Measurements from ENCODE around the gene DYTN.

DYTN gene

GRCh38 chr2:206665251-206665650, 52.9 kb downstream of the DYTN start:
- peaks cover 11% of the 10 kb centered on the region for H3K27me3 Mint-ChIP-seq
- H3K4me1 Mint-ChIP-seq (ENCODE audit: low read depth), result no peaks in the 10 kb centered on the region
- H3K9me3 Mint-ChIP-seq (ENCODE audit: low read depth), result no peaks in the 10 kb centered on the region
- H3K36me3 Mint-ChIP-seq, result no peaks in the 10 kb centered on the region
- no peak overlapping the region for H3K27ac Mint-ChIP-seq
- H3K4me3 Mint-ChIP-seq, result no peak overlapping the region

- peaks cover 13% of the 10 kb centered on the region for H3K9me3 Mint-ChIP-seq (ENCODE audit: low read depth)
Measured at GRCh38 chr2:206657087-206657486, 61.1 kb downstream of the DYTN start.

DNA sequence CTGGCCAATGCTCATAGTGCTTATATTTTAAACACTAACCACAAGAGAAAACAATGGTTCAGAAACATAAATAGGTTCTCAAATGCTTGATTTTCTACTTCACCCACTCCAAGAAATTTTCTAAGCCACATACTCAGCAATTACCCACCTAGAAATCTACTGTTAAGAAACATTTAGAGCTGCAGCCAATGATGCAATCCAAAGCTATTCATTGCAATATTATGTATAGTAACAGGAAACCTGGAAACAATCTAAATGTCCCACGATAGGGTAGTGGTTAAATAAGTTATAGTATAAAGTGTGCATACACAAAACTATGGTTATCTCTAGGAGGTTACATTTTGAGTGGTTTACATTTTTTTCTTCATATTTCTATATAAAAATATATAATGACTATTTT, 70.2 kb downstream of the DYTN start:
- Mint-ChIP-seq H3K27ac (no peak overlapping the region), H3K9me3 (ENCODE audit: low read depth) (no peaks in the 10 kb centered on the region), H3K36me3 (no peaks in the 10 kb centered on the region), H3K27me3 (peaks cover 17% of the 10 kb centered on the region), H3K4me1 (ENCODE audit: low read depth) (no peaks in the 10 kb centered on the region), H3K4me3 (no peak overlapping the region)

More at GRCh38 chr2:206657087-206657486, 61.1 kb downstream of the DYTN start:
- Mint-ChIP-seq H3K27me3 (peaks cover 12% of the 10 kb centered on the region), H3K4me3 (no peak overlapping the region), H3K36me3 (peaks cover 7% of the 10 kb centered on the region), H3K4me1 (ENCODE audit: low read depth) (no peaks in the 10 kb centered on the region), H3K27ac (no peak overlapping the region)

- H3K36me3 Mint-ChIP-seq, result no peaks in the 10 kb centered on the region
- H3K27ac Mint-ChIP-seq, result no peak within 1 kb of the TSS
- no peak within 1 kb of the TSS for H3K4me3 Mint-ChIP-seq
- H3K9me3 Mint-ChIP-seq (ENCODE audit: low read depth), result no peaks in the 10 kb centered on the region
- no peaks in the 10 kb centered on the region for H3K4me1 Mint-ChIP-seq (ENCODE audit: low read depth)
- peaks cover 20% of the 10 kb centered on the region for H3K27me3 Mint-ChIP-seq
Measured at GRCh38 chr2:206642075-206643025, 75.8 kb downstream of the DYTN start, which contains the start of gene FAM237A. TSS of gene FAM237A (plus strand) at chr2:206642487. CDS start at chr2:206644237, 1,750 bp downstream.

GRCh38 chr2:206641226-206641625, 77.0 kb downstream of the DYTN start:
- Mint-ChIP-seq H3K4me3 (no peak overlapping the region), H3K4me1 (ENCODE audit: low read depth) (no peaks in the 10 kb centered on the region), H3K9me3 (ENCODE audit: low read depth) (no peaks in the 10 kb centered on the region), H3K36me3 (no peaks in the 10 kb centered on the region), H3K27me3 (peaks cover 17% of the 10 kb centered on the region), H3K27ac (no peak overlapping the region)

DNA sequence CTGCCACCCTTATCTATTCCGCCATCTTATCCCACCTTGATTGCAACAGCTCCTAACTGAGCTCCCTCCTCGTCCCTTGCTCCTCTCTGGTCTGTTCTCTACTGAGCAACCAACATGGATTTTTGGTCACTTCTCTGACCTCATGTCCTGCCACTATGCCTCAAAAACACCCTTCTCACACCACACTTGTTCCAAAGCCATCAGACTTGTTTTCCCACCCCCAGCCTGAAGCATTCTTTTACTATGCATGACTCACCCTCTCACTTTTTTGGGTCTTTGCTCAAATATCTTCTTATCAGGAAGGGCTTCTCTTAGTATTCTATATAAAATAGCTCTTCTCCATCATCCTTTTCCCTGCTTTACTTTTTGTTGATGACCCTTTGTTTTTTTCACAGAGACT, 78.6 kb downstream of the DYTN start:
- Mint-ChIP-seq H3K4me1 (ENCODE audit: low read depth) (no peaks in the 10 kb centered on the region), H3K9me3 (ENCODE audit: low read depth) (no peaks in the 10 kb centered on the region), H3K36me3 (no peaks in the 10 kb centered on the region), H3K27me3 (peaks cover 13% of the 10 kb centered on the region), H3K4me3 (no peak overlapping the region), H3K27ac (no peak overlapping the region)

DNA sequence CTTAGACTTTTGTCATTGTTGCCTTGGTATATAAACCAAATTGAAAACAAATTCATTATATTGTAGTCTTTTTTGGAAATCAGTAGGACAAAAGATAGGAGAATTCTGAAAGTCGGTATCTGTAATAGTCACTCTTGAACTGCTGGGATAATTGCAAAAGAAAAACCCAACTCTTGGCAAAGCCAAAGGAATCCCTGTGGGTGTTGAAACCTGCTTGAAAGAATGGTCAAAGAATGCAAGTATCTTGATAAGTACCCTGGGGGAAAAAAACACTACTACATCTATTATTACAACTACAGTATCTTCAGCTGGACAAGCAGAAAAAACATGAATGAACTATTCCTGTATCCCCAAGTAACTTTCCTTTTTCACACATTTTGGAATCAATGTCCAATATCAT, 83.2 kb downstream of the DYTN start:
- Mint-ChIP-seq H3K36me3 (no peaks in the 10 kb centered on the region), H3K27ac (no peak overlapping the region)

GRCh38 chr2:206631340-206631739, 86.9 kb downstream of the DYTN start:
- no peak overlapping the region for H3K27ac Mint-ChIP-seq
- H3K4me1 Mint-ChIP-seq (ENCODE audit: low read depth), result no peaks in the 10 kb centered on the region
- H3K36me3 Mint-ChIP-seq, result no peaks in the 10 kb centered on the region
- H3K9me3 Mint-ChIP-seq (ENCODE audit: low read depth), result no peaks in the 10 kb centered on the region
- peaks cover 7% of the 10 kb centered on the region for H3K27me3 Mint-ChIP-seq
- H3K4me3 Mint-ChIP-seq, result no peak overlapping the region

More for the DNA sequence above, 83.2 kb downstream of the DYTN start:
- Mint-ChIP-seq H3K9me3 (ENCODE audit: low read depth) (no peaks in the 10 kb centered on the region), H3K4me1 (ENCODE audit: low read depth) (no peaks in the 10 kb centered on the region), H3K4me3 (no peak overlapping the region), H3K27me3 (peaks cover 2% of the 10 kb centered on the region)

DNA sequence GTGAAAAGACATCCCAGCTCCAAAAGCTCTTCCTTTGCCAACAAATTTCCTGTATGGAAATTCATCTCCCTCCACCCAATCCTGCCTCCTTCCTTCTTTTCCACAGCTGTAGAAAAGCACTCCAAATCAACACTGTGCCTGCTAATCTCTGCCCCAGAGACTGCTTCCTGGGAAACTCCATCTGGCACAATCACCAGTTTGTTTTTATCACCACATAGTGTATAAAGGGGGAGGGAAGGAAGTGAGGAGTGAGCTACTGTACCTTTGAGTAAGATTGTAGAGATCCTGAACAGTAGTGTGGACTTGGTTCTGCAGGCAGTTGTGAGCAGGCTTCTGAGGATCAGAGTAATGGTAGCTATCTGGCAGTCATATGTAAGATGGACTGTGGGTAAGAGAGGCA, 90.6 kb downstream of the DYTN start:
- H3K4me3 Mint-ChIP-seq, result no peak overlapping the region
- no peaks in the 10 kb centered on the region for H3K36me3 Mint-ChIP-seq

GRCh38 chr2:206626108-206626507, 92.1 kb downstream of the DYTN start:
- no peaks in the 10 kb centered on the region for H3K36me3 Mint-ChIP-seq
- H3K4me1 Mint-ChIP-seq (ENCODE audit: low read depth), result no peaks in the 10 kb centered on the region
- no peak overlapping the region for H3K4me3 Mint-ChIP-seq
- peaks cover 14% of the 10 kb centered on the region for H3K27me3 Mint-ChIP-seq
- no peak overlapping the region for H3K27ac Mint-ChIP-seq
- no peaks in the 10 kb centered on the region for H3K9me3 Mint-ChIP-seq (ENCODE audit: low read depth)

More for the DNA sequence above, 90.6 kb downstream of the DYTN start:
- Mint-ChIP-seq H3K9me3 (ENCODE audit: low read depth) (no peaks in the 10 kb centered on the region), H3K4me1 (ENCODE audit: low read depth) (no peaks in the 10 kb centered on the region), H3K27me3 (peaks cover 14% of the 10 kb centered on the region), H3K27ac (no peak overlapping the region)

GRCh38 chr2:206619011-206619410, 99.2 kb downstream of the DYTN start:
- Mint-ChIP-seq H3K36me3 (no peaks in the 10 kb centered on the region), H3K27me3 (peaks cover 2% of the 10 kb centered on the region), H3K27ac (no peak overlapping the region), H3K9me3 (ENCODE audit: low read depth) (no peaks in the 10 kb centered on the region), H3K4me1 (ENCODE audit: low read depth) (no peaks in the 10 kb centered on the region), H3K4me3 (no peak overlapping the region)

GRCh38 chr2:206616151-206616550, 102.0 kb downstream of the DYTN start:
- no peaks in the 10 kb centered on the region for H3K4me1 Mint-ChIP-seq (ENCODE audit: low read depth)

GRCh38 chr2:206615417-206616089, 102.6 kb downstream of the DYTN start:
- Mint-ChIP-seq H3K4me3 (no peak overlapping the region), H3K36me3 (no peaks in the 10 kb centered on the region), H3K27ac (no peak overlapping the region), H3K9me3 (ENCODE audit: low read depth) (no peaks in the 10 kb centered on the region), H3K27me3 (peaks cover 2% of the 10 kb centered on the region), H3K4me1 (ENCODE audit: low read depth) (no peaks in the 10 kb centered on the region)

More at GRCh38 chr2:206616151-206616550, 102.0 kb downstream of the DYTN start:
- Mint-ChIP-seq H3K9me3 (ENCODE audit: low read depth) (no peaks in the 10 kb centered on the region), H3K27me3 (peaks cover 2% of the 10 kb centered on the region), H3K27ac (no peak overlapping the region), H3K36me3 (no peaks in the 10 kb centered on the region), H3K4me3 (no peak overlapping the region)

- Mint-ChIP-seq H3K36me3 (no peaks in the 10 kb centered on the region), H3K27ac (no peak overlapping the region), H3K4me1 (ENCODE audit: low read depth) (no peaks in the 10 kb centered on the region), H3K27me3 (peaks cover 2% of the 10 kb centered on the region), H3K4me3 (no peak overlapping the region), H3K9me3 (ENCODE audit: low read depth) (no peaks in the 10 kb centered on the region)
Measured at GRCh38 chr2:206614811-206615210, 103.4 kb downstream of the DYTN start.

- Mint-ChIP-seq H3K27ac (no peak overlapping the region), H3K4me3 (no peak overlapping the region), H3K9me3 (ENCODE audit: low read depth) (no peaks in the 10 kb centered on the region), H3K27me3 (no peaks in the 10 kb centered on the region), H3K4me1 (ENCODE audit: low read depth) (no peaks in the 10 kb centered on the region), H3K36me3 (no peaks in the 10 kb centered on the region)
Measured at GRCh38 chr2:206611736-206612135, 106.5 kb downstream of the DYTN start.

Data from activated naive CD8-positive, alpha-beta T cell (primary cell).